K562 (cell line): ENCODE results near the gene PSMC4.

Source experiments
- TCF15 ChIP-seq: fragments of 250-450 bp; sonication (Bioruptor Pico); IDR thresholded peaks from 2 replicates; pipeline ENCODE4 v1.8.0; 2022; ENCODE audit warnings: moderate library complexity, mild to moderate bottlenecking, inconsistent platforms
- U2AF1 ChIP-seq: fragments of 200-400 bp; formaldehyde crosslinking; optimal IDR thresholded peaks from 2 replicates; pipeline ENCODE3; 2017; ENCODE audit warnings: mild to moderate bottlenecking, low read depth, low read length, moderate library complexity

GRCh38 chr19:39934584-39935363, 36.2 kb upstream of the PSMC4 start, which contains the start of gene FCGBP:
- TF ChIP-seq U2AF1: no peak
- TF ChIP-seq TCF15 (CRISPR knock-in tag): no peak
